NCI-H1694 (cell line): ENCODE measurements around the gene MB21D2.

ENCODE experiments used
- DNase-seq: peaks from one replicate; lab custom pipeline; 2025; lab: John Stamatoyannopoulos, UW

MB21D2 gene

GRCh38 chr3:192890347-192891335 is 27.0 kb downstream of the MB21D2 start:
- DNase-seq: no peak

- no peak for DNase-seq
Measured at GRCh38 chr3:192889679-192890078, 28.0 kb downstream of the MB21D2 start.

- DNase-seq: no peak
Measured at GRCh38 chr3:192888190-192888589, 29.5 kb downstream of the MB21D2 start.

- DNase-seq: no peak
Measured at GRCh38 chr3:192887701-192888100, 30.0 kb downstream of the MB21D2 start.

GRCh38 chr3:192887047-192887446 is 30.6 kb downstream of the MB21D2 start:
- no peak for DNase-seq

GRCh38 chr3:192884777-192885773 is 32.6 kb downstream of the MB21D2 start:
- no peak for DNase-seq

- DNase-seq: no peak
Measured at GRCh38 chr3:192883512-192883911, 34.1 kb downstream of the MB21D2 start.

GRCh38 chr3:192881159-192881786 is 36.4 kb downstream of the MB21D2 start:
- no peak for DNase-seq

- DNase-seq: no peak
Measured at GRCh38 chr3:192880313-192880712, 37.3 kb downstream of the MB21D2 start.

- no peak for DNase-seq
Measured at GRCh38 chr3:192879346-192880031, 38.2 kb downstream of the MB21D2 start.

GRCh38 chr3:192875971-192876565 is 41.6 kb downstream of the MB21D2 start:
- no peak for DNase-seq

- no peak for DNase-seq
Measured at GRCh38 chr3:192870822-192871221, 46.8 kb downstream of the MB21D2 start.

GRCh38 chr3:192869131-192870031 is 48.3 kb downstream of the MB21D2 start:
- no peak for DNase-seq

GRCh38 chr3:192867645-192868044 is 50.0 kb downstream of the MB21D2 start:
- no peak for DNase-seq

- no peak for DNase-seq
Measured at GRCh38 chr3:192866804-192867203, 50.9 kb downstream of the MB21D2 start.

GRCh38 chr3:192864941-192865340 is 52.7 kb downstream of the MB21D2 start:
- DNase-seq: peak; percentile 38

- no peak for DNase-seq
Measured at GRCh38 chr3:192863091-192863420, 54.6 kb downstream of the MB21D2 start.

- no peak for DNase-seq
Measured at GRCh38 chr3:192862408-192863090, 55.1 kb downstream of the MB21D2 start.

GRCh38 chr3:192861972-192862371 is 55.7 kb downstream of the MB21D2 start:
- no peak for DNase-seq
